HepG2 (cell line): ENCODE data around the gene TBC1D4. TPM values are rescaled to one million over a fixed set of nuclear protein-coding genes. Genes with fewer than 3 reads are reported as not detected.

Source experiments
- ADNP ChIP-seq: sonication (generic); formaldehyde crosslinking; IDR thresholded peaks from 2 replicates; pipeline ENCODE4 v1.4.0; 2020; ENCODE audit warnings: missing genetic modification reagents
- DBP ChIP-seq: sonication (generic); formaldehyde crosslinking; IDR thresholded peaks from 2 replicates; pipeline ENCODE4 v1.4.0; 2020; ENCODE audit warnings: missing genetic modification reagents; ENCODE audit errors: not compliant biosample characterization
- DNMT1 ChIP-seq: sonication (generic); formaldehyde crosslinking; IDR thresholded peaks from 2 replicates; pipeline ENCODE4 v1.5.1; 2020; ENCODE audit warnings: mild to moderate bottlenecking, missing genetic modification reagents
- FOXJ3 ChIP-seq: sonication (generic); formaldehyde crosslinking; IDR thresholded peaks from 2 replicates; pipeline ENCODE4 v1.4.0; 2020; ENCODE audit warnings: missing genetic modification reagents, mild to moderate bottlenecking, borderline replicate concordance
- GMEB2 ChIP-seq: IDR thresholded peaks from 2 replicates; pipeline ENCODE4 v1.6.1; 2016; ENCODE audit warnings: missing biosample characterization, missing genetic modification reagents, low read depth
- HMG20A ChIP-seq: IDR thresholded peaks from 2 replicates; pipeline ENCODE4 v1.6.1; 2016; ENCODE audit warnings: borderline replicate concordance
- ISX ChIP-seq: sonication (generic); formaldehyde crosslinking; conservative IDR thresholded peaks from 2 replicates; pipeline ENCODE4 v1.5.0; 2020; ENCODE audit warnings: missing genetic modification reagents
- KDM5B ChIP-seq: sonication (generic); formaldehyde crosslinking; IDR thresholded peaks from 2 replicates; pipeline ENCODE4 v1.4.0; 2020; ENCODE audit warnings: missing genetic modification reagents, mild to moderate bottlenecking, borderline replicate concordance
- MXD4 ChIP-seq: IDR thresholded peaks from 2 replicates; pipeline ENCODE4 v1.6.1; 2016; ENCODE audit warnings: mild to moderate bottlenecking, missing biosample characterization, missing genetic modification reagents
- MYC ChIP-seq: sonication (generic); formaldehyde crosslinking; IDR thresholded peaks from 2 replicates; pipeline ENCODE4 v1.9.0; 2021; ENCODE audit warnings: missing genetic modification reagents, borderline replicate concordance
- NPAS2 ChIP-seq: sonication (generic); formaldehyde crosslinking; IDR thresholded peaks from 2 replicates; pipeline ENCODE4 v1.8.0; 2022; ENCODE audit warnings: mild to moderate bottlenecking, missing genetic modification reagents, borderline replicate concordance
- PATZ1 ChIP-seq: sonication (generic); formaldehyde crosslinking; IDR thresholded peaks from 2 replicates; pipeline ENCODE4 v1.4.0; 2020; ENCODE audit warnings: missing genetic modification reagents
- RARG ChIP-seq: sonication (generic); formaldehyde crosslinking; IDR thresholded peaks from 2 replicates; pipeline ENCODE4 v1.4.0; 2020; ENCODE audit warnings: low read depth, mild to moderate bottlenecking, missing genetic modification reagents
- SOX5 ChIP-seq: IDR thresholded peaks from 2 replicates; pipeline ENCODE4 v1.6.1; 2016; ENCODE audit warnings: borderline replicate concordance
- TIGD3 ChIP-seq: sonication (generic); formaldehyde crosslinking; IDR thresholded peaks from 2 replicates; pipeline ENCODE4 v1.5.1; 2020; ENCODE audit warnings: mild to moderate bottlenecking, missing genetic modification reagents, borderline replicate concordance
- WIZ ChIP-seq: sonication (generic); formaldehyde crosslinking; IDR thresholded peaks from 2 replicates; pipeline ENCODE4 v1.5.1; 2020; ENCODE audit warnings: mild to moderate bottlenecking, missing genetic modification reagents
- YEATS4 ChIP-seq: sonication (generic); formaldehyde crosslinking; IDR thresholded peaks from 2 replicates; pipeline ENCODE4 v1.4.0; 2020; ENCODE audit warnings: missing genetic modification reagents, borderline replicate concordance
- ZFP37 ChIP-seq: sonication (generic); formaldehyde crosslinking; IDR thresholded peaks from 2 replicates; pipeline ENCODE4 v1.4.0; 2020; ENCODE audit warnings: missing genetic modification reagents, borderline replicate concordance
- ZNF224 ChIP-seq: sonication (generic); formaldehyde crosslinking; IDR thresholded peaks from 2 replicates; pipeline ENCODE4 v1.5.0; 2020; ENCODE audit warnings: mild to moderate bottlenecking, missing genetic modification reagents
- ZNF362 ChIP-seq: sonication (generic); formaldehyde crosslinking; IDR thresholded peaks from 2 replicates; pipeline ENCODE4 v1.4.0; 2020; ENCODE audit warnings: missing genetic modification reagents, mild to moderate bottlenecking, borderline replicate concordance
- ZNF557 ChIP-seq: sonication (generic); formaldehyde crosslinking; IDR thresholded peaks from 2 replicates; pipeline ENCODE4 v1.4.0; 2020; ENCODE audit warnings: missing genetic modification reagents
- polyA plus RNA-seq, 8 experiments: library from polyadenylated mRNA; depleted of rRNA in 3 of 8; stranded (reverse) in 7 of 8; unstranded in 1 of 8; fragments of >200 nt; fragmentation: Illumina TruSeq in 4 of 8; extraction: Trizol in 4 of 8; gene quantifications; 2 replicates each; pipeline versions ENCODE4 v1.2.1 to v1.2.3, GENCODE V29; 2011 to 2016; ENCODE audit warnings: low read depth in 4 of 8, missing spikeins in 1 of 8, mixed read lengths in 1 of 8; ENCODE audit not compliant: insufficient read depth in 1 of 8
- total RNA-seq, 5 experiments: library from RNA; depleted of rRNA; stranded (reverse); fragments of >200 nt; fragmentation: Illumina TruSeq; extraction: Trizol; gene quantifications; 2 replicates each; pipeline ENCODE4 v1.2.3, GENCODE V29; 2016; ENCODE audit warnings: low read depth in 1 of 5

The TBC1D4 gene
- total and polyA plus RNA-seq, 2 of the 13 experiments (the other 11 are each of a cell fraction or from before 2014, with no cell fraction given) = 35.9 to 64.4 TPM

- TF ChIP-seq ZNF362 (CRISPR knock-in tag) (peak; percentile 31; the same call in 1 of the 2 replicates), MXD4 (no peak), NPAS2 (CRISPR knock-in tag) (no peak), GMEB2 (CRISPR knock-in tag) (no peak), FOXJ3 (CRISPR knock-in tag) (no peak; the same call in 1 of the 2 replicates), SOX5 (peak; percentile 21; the same call in 1 of the 2 replicates), HMG20A (CRISPR knock-in tag) (0 out of 2 replicates have a peak, but pooled peaks have one; percentile 24), RARG (no peak), ZNF224 (no peak), PATZ1 (CRISPR knock-in tag) (no peak), TIGD3 (no peak), ZNF557 (no peak), WIZ (CRISPR knock-in tag) (no peak), ADNP (no peak), DNMT1 (CRISPR knock-in tag) (no peak), YEATS4 (CRISPR knock-in tag) (no peak), DBP (CRISPR knock-in tag) (no peak), ZFP37 (CRISPR knock-in tag) (no peak), MYC (CRISPR knock-in tag) (no peak), KDM5B (CRISPR knock-in tag) (no peak), ISX (CRISPR knock-in tag) (no peak)
Measured at GRCh38 chr13:75489502-75490263, 7.7 kb upstream of the TBC1D4 start (continued).
